PC-3 (cell line): ENCODE results near the gene CAPN5. TPM values are rescaled to one million over a fixed set of nuclear protein-coding genes. Genes with fewer than 3 reads are reported as not detected.

Experiments used
- ATAC-seq: fragments of 200-7000 bp; cut with Tn5 transposase; 2 replicates; pipeline ENCODE4 v1.9.1; 2020; ENCODE audit warnings: mild to moderate bottlenecking, moderate library complexity
- BruUV-seq: library from RNA; stranded (reverse); fragments of 400-500 nt; replicated peaks from 2 replicates; lab custom pipeline; 2021; lab: Mats Ljungman, UMichigan
- CTCF ChIA-PET: fragments of 300-600 bp; sonication (Branson Sonifier 250); formaldehyde crosslinking; loops from one replicate; lab custom pipeline; 2022; ENCODE audit warnings: antibody characterized with exemption; lab: Charles Lee
- POLR2A ChIA-PET: fragments of 300-600 bp; sonication (Branson Sonifier 250); formaldehyde crosslinking; loops from one replicate; lab custom pipeline; 2022; ENCODE audit warnings: antibody characterized with exemption; ENCODE audit not compliant: unreplicated experiment; lab: Charles Lee
- DNase-seq: peaks from one replicate; pipeline ENCODE4 v3.0.0-alpha.2; 2015
- H2AFZ ChIP-seq: fragments of 300-600 bp; sonication (generic); 2 replicates; pipeline ENCODE4 v1.6.0; 2016; ENCODE audit warnings: antibody characterized with exemption, low read length
- H3F3A ChIP-seq: fragments of 300-600 bp; sonication (generic); one replicate; pipeline ENCODE4 v1.6.0; 2017; ENCODE audit warnings: antibody characterized with exemption, low read length, control low read depth, mild to moderate bottlenecking; ENCODE audit not compliant: unreplicated experiment
- H3K27ac ChIP-seq: fragments of 300-600 bp; sonication (generic); 2 replicates; pipeline ENCODE4 v1.5.1; 2016; ENCODE audit warnings: mild to moderate bottlenecking, low read length
- H3K27me3 ChIP-seq: fragments of 300-600 bp; sonication (generic); 2 replicates; pipeline ENCODE4 v1.6.1; 2016; ENCODE audit warnings: low read length, mixed read lengths
- H3K36me3 ChIP-seq: fragments of 300-600 bp; sonication (generic); 2 replicates; pipeline ENCODE4 v1.6.1; 2016; ENCODE audit warnings: low read depth, mixed run types, low read length, mixed read lengths
- H3K4me1 ChIP-seq: fragments of 300-600 bp; sonication (generic); 2 replicates; pipeline ENCODE4 v1.5.1; 2016; ENCODE audit warnings: low read length; ENCODE audit not compliant: insufficient read depth
- H3K4me2 ChIP-seq: fragments of 300-600 bp; sonication (generic); 2 replicates; pipeline ENCODE4 v1.6.0; 2016; ENCODE audit warnings: low read length
- H3K4me3 ChIP-seq: fragments of 300-600 bp; sonication (generic); 2 replicates; pipeline ENCODE4 v1.5.1; 2016; ENCODE audit warnings: mild to moderate bottlenecking, low read length, mixed read lengths
- H3K79me2 ChIP-seq: fragments of 300-600 bp; sonication (generic); 2 replicates; pipeline ENCODE4 v1.6.1; 2017; ENCODE audit warnings: low read length, mixed read lengths
- H3K9ac ChIP-seq: fragments of 300-600 bp; sonication (generic); 2 replicates; pipeline ENCODE4 v1.6.0; 2016; ENCODE audit warnings: mild to moderate bottlenecking, low read length
- H3K9me2 ChIP-seq: fragments of 300-600 bp; sonication (generic); replicated peaks from 2 replicates; pipeline ENCODE4 v1.6.1; 2016; ENCODE audit warnings: mixed run types, low read length, mixed read lengths
- H3K9me3 ChIP-seq: fragments of 300-600 bp; sonication (generic); 2 replicates; pipeline ENCODE4 v1.6.1; 2016; ENCODE audit warnings: low read length, mixed read lengths
- H4K20me1 ChIP-seq: fragments of 300-600 bp; sonication (generic); 2 replicates; pipeline ENCODE4 v1.6.1; 2016; ENCODE audit warnings: low read length, mixed read lengths
- EZH2 ChIP-seq: fragments of 300-600 bp; sonication (generic); IDR thresholded peaks from one replicate; pipeline ENCODE4 v1.6.1; 2017; ENCODE audit warnings: antibody characterized with exemption, mild to moderate bottlenecking, low read length; ENCODE audit not compliant: unreplicated experiment
- EZH2phosphoT487 ChIP-seq: fragments of 300-600 bp; sonication (generic); IDR thresholded peaks from 2 replicates; pipeline ENCODE4 v1.6.1; 2018; ENCODE audit warnings: mild to moderate bottlenecking, antibody characterized with exemption, low read length, borderline replicate concordance
- intact Hi-C: fragments of 100-400 bp; cut with micrococcal nuclease; formaldehyde crosslinking; loops from 2 replicates; pipeline ENCODE4 v1.9.0; 2023
- total RNA-seq: library from RNA; depleted of rRNA; stranded (reverse); fragments of >200 nt; gene quantifications from 2 replicates; pipeline ENCODE4 v1.2.3, GENCODE V29; 2014
- TF ChIP-seq, protein P1 (sequence below): fragments of 300-600 bp; sonication (generic); conservative IDR thresholded peaks from 2 replicates; pipeline ENCODE4 v1.5.1; 2017; ENCODE audit warnings: antibody characterized with exemption, low read depth, mild to moderate bottlenecking, low read length

Gene CAPN5
- total RNA-seq, 1 experiment from 2014 or later: 6.3 TPM

DNA sequence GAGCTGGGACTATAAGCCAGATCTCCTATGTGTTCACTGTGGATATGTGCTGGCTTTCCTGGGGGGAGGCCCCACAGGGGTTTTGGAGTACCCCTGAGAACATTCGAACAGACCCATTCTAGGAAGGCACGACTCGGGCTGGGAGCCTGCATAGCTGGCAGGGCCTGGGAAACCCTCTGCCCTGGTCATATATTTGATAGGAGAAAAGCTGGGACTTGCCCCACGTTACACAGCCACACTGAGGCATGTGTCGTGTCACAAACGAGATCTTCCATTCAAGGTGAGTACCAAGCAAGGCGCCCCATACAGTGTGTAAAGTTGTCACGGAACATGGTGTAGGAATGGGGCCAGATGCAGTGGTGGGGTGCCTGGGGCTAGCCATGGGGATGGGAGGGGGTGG, 72.4 kb downstream of the CAPN5 start:
- ATAC-seq (no peak), DNase-seq (no peak)
- no peaks in the 10 kb centered on the region for H3K79me2 ChIP-seq
- H3F3A ChIP-seq: no peaks in the 10 kb centered on the region
- H3K4me2 ChIP-seq: no peak overlapping the region
- H3K9ac ChIP-seq: no peak overlapping the region
- no peak overlapping the region for H3K4me3 ChIP-seq
- no peaks in the 10 kb centered on the region for H3K9me2 ChIP-seq
- H4K20me1 ChIP-seq: no peaks in the 10 kb centered on the region
- no peaks in the 10 kb centered on the region for H3K9me3 ChIP-seq
- intact Hi-C loops: no loop called here
- no peak overlapping the region for H2AFZ ChIP-seq
- CTCF ChIA-PET: no interaction called here
- no peaks in the 10 kb centered on the region for H3K27me3 ChIP-seq
- TF ChIP-seq, protein P1, sequence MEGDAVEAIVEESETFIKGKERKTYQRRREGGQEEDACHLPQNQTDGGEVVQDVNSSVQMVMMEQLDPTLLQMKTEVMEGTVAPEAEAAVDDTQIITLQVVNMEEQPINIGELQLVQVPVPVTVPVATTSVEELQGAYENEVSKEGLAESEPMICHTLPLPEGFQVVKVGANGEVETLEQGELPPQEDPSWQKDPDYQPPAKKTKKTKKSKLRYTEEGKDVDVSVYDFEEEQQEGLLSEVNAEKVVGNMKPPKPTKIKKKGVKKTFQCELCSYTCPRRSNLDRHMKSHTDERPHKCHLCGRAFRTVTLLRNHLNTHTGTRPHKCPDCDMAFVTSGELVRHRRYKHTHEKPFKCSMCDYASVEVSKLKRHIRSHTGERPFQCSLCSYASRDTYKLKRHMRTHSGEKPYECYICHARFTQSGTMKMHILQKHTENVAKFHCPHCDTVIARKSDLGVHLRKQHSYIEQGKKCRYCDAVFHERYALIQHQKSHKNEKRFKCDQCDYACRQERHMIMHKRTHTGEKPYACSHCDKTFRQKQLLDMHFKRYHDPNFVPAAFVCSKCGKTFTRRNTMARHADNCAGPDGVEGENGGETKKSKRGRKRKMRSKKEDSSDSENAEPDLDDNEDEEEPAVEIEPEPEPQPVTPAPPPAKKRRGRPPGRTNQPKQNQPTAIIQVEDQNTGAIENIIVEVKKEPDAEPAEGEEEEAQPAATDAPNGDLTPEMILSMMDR: no peak
- TF ChIP-seq EZH2: no peak
- no peak for TF ChIP-seq EZH2phosphoT487
- no peak overlapping the region for H3K27ac ChIP-seq
- POLR2A ChIA-PET: no interaction called here
- BruUV-seq: no TSS peak
- H3K36me3 ChIP-seq: no peaks in the 10 kb centered on the region
- peaks cover 11% of the 10 kb centered on the region for H3K4me1 ChIP-seq

- H3K4me3 ChIP-seq: no peak overlapping the region
- H3K27ac ChIP-seq: no peak overlapping the region
- DNase-seq (no peak), ATAC-seq (no peak)
- H3K9ac ChIP-seq: no peak overlapping the region
- CTCF ChIA-PET: no interaction called here
- no peaks in the 10 kb centered on the region for H4K20me1 ChIP-seq
- no peak overlapping the region for H3K4me2 ChIP-seq
- no peaks in the 10 kb centered on the region for H3K36me3 ChIP-seq
- POLR2A ChIA-PET: no interaction called here
- H3K9me2 ChIP-seq: no peaks in the 10 kb centered on the region
- intact Hi-C loops: no loop called here
- no peaks in the 10 kb centered on the region for H3K27me3 ChIP-seq
- H3K79me2 ChIP-seq: no peaks in the 10 kb centered on the region
- TF ChIP-seq EZH2phosphoT487 (no peak), EZH2 (no peak)
- TF ChIP-seq, protein P1: no peak
- H2AFZ ChIP-seq: no peak overlapping the region
- H3K9me3 ChIP-seq: no peaks in the 10 kb centered on the region
- no TSS peak for BruUV-seq
- H3K4me1 ChIP-seq: peaks cover 11% of the 10 kb centered on the region
- H3F3A ChIP-seq: no peaks in the 10 kb centered on the region
Measured at GRCh38 chr11:77140231-77140851, 73.6 kb downstream of the CAPN5 start.

GRCh38 chr11:77141034-77141433, 74.3 kb downstream of the CAPN5 start:
- TF ChIP-seq, protein P1: no peak
- TF ChIP-seq EZH2 (no peak), EZH2phosphoT487 (no peak)
- Histone ChIP-seq H3K4me3 (no peak overlapping the region), H3K4me1 (peaks cover 11% of the 10 kb centered on the region), H3K4me2 (no peak overlapping the region), H3K9me2 (no peaks in the 10 kb centered on the region), H3K27ac (no peak overlapping the region), H3K27me3 (no peaks in the 10 kb centered on the region), H3K36me3 (no peaks in the 10 kb centered on the region), H3K9me3 (no peaks in the 10 kb centered on the region), H2AFZ (no peak overlapping the region), H4K20me1 (no peaks in the 10 kb centered on the region), H3F3A (no peaks in the 10 kb centered on the region), H3K79me2 (no peaks in the 10 kb centered on the region), H3K9ac (no peak overlapping the region)
- POLR2A ChIA-PET: no interaction called here
- DNase-seq (peak; percentile 74), ATAC-seq (peak; percentile 70)
- no TSS peak for BruUV-seq
- CTCF ChIA-PET: no interaction called here
- intact Hi-C loops: no loop called here
